Activated CD8-positive, alpha-beta T cell treated with anti-CD3 and anti-CD28 coated beads for 36 hours (primary cell): ENCODE data around the gene PRRC2A. TPM values are rescaled to one million over a fixed set of nuclear protein-coding genes. Genes with fewer than 3 reads are reported as not detected.
A peak's percentile ranks its signal among the peaks of the same experiment; 100 is the strongest.

Source experiments
- ATAC-seq: fragments of 200-7000 bp; cut with Tn5 transposase; one replicate; pipeline ENCODE4 v1.10.0; 2021; ENCODE audit warnings: mild to moderate bottlenecking, moderate library complexity
- CTCF ChIA-PET: fragments of 350-600 bp; sonication (Branson Sonifier 250); formaldehyde crosslinking; loops from one replicate; lab custom pipeline; 2021; ENCODE audit warnings: antibody characterized with exemption; lab: Charles Lee
- POLR2A ChIA-PET: fragments of 350-600 bp; sonication (Branson Sonifier 250); formaldehyde crosslinking; loops from one replicate; lab custom pipeline; 2021; ENCODE audit warnings: antibody characterized with exemption; lab: Charles Lee
- DNase-seq: peaks from one replicate; pipeline ENCODE4 v3.0.0-alpha.2; 2020
- H3K27ac Mint-ChIP-seq: one replicate; pipeline ENCODE4 v1.8.0; 2021; ENCODE audit warnings: mild to moderate bottlenecking, mixed read lengths
- H3K27me3 Mint-ChIP-seq: one replicate; pipeline ENCODE4 v1.8.0; 2021; ENCODE audit warnings: mixed read lengths
- H3K36me3 Mint-ChIP-seq: one replicate; pipeline ENCODE4 v1.8.0; 2021; ENCODE audit warnings: low read depth, mixed read lengths
- H3K4me1 Mint-ChIP-seq: one replicate; pipeline ENCODE4 v1.8.0; 2021; ENCODE audit warnings: low read depth, mixed read lengths
- H3K4me3 Mint-ChIP-seq: one replicate; pipeline ENCODE4 v1.8.0; 2021; ENCODE audit warnings: mild to moderate bottlenecking, moderate library complexity, mixed read lengths
- H3K9me3 Mint-ChIP-seq: one replicate; pipeline ENCODE4 v1.8.0; 2021; ENCODE audit warnings: mixed read lengths
- intact Hi-C: fragments of 100-400 bp; cut with micrococcal nuclease; formaldehyde crosslinking; loops from one replicate; pipeline ENCODE4 v1.10.0; 2022
- total RNA-seq, 2 experiments: library from RNA; stranded (reverse); gene quantifications; one replicate each; pipeline ENCODE4 v1.2.3, GENCODE V29; 2021
- TF ChIP-seq, protein P1 (sequence below): fragments of 200-600 bp; IDR thresholded peaks from one replicate; pipeline ENCODE4 v1.8.0; 2022; ENCODE audit warnings: antibody characterized with exemption, mild to moderate bottlenecking

Gene PRRC2A
- total RNA-seq, 2 experiments from 2014 or later = 257 to 262 TPM

- Mint-ChIP-seq H3K27ac (no peak overlapping the region), H3K4me3 (no peak overlapping the region), H3K4me1 (peaks cover 8% of the 10 kb centered on the region), H3K9me3 (no peaks in the 10 kb centered on the region), H3K27me3 (no peaks in the 10 kb centered on the region), H3K36me3 (no peaks in the 10 kb centered on the region)
- intact Hi-C loops = no loop called here
- TF ChIP-seq, protein P1, sequence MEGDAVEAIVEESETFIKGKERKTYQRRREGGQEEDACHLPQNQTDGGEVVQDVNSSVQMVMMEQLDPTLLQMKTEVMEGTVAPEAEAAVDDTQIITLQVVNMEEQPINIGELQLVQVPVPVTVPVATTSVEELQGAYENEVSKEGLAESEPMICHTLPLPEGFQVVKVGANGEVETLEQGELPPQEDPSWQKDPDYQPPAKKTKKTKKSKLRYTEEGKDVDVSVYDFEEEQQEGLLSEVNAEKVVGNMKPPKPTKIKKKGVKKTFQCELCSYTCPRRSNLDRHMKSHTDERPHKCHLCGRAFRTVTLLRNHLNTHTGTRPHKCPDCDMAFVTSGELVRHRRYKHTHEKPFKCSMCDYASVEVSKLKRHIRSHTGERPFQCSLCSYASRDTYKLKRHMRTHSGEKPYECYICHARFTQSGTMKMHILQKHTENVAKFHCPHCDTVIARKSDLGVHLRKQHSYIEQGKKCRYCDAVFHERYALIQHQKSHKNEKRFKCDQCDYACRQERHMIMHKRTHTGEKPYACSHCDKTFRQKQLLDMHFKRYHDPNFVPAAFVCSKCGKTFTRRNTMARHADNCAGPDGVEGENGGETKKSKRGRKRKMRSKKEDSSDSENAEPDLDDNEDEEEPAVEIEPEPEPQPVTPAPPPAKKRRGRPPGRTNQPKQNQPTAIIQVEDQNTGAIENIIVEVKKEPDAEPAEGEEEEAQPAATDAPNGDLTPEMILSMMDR = no peak
- POLR2A ChIA-PET = interaction anchor here (0.6 kb wide), 2 partner anchors 9 to 382 kb away, joined by 3 to 4 read pairs; no protein-coding TSS in a partner anchor
- CTCF ChIA-PET = interaction anchor here (0.9 to 38.9 kb wide), 4 partner anchors 9 to 115 kb away, joined by 5 to 2542 read pairs (median 68); partner anchors contain the start of genes ATP6V1G2, DDX39B, LST1 and LTA
- ATAC-seq = no peak
- no peak for DNase-seq
Measured at GRCh38 chr6:31609519-31610406, 10.8 kb upstream of the PRRC2A start.

GRCh38 chr6:31610968-31611367 is 9.5 kb upstream of the PRRC2A start:
- Mint-ChIP-seq H3K4me1 (peaks cover 20% of the 10 kb centered on the region), H3K27me3 (no peaks in the 10 kb centered on the region), H3K9me3 (no peaks in the 10 kb centered on the region), H3K36me3 (peaks cover 1% of the 10 kb centered on the region), H3K27ac (no peak overlapping the region), H3K4me3 (no peak overlapping the region)
- POLR2A ChIA-PET = interaction anchor here (0.8 to 1.8 kb wide), 3 partner anchors 24 to 70 kb away, joined by 3 to 4 read pairs (median 3); partner anchors contain the start of gene BAG6
- DNase-seq (no peak), ATAC-seq (no peak)
- CTCF ChIA-PET = interaction anchor here (0.7 to 38.9 kb wide), 3 partner anchors 16 to 118 kb away, joined by 3 to 2542 read pairs (median 132); partner anchors contain the start of genes ATP6V1G2, DDX39B, LST1 and LTA
- intact Hi-C loops = no loop called here
- TF ChIP-seq, protein P1 = no peak

DNA sequence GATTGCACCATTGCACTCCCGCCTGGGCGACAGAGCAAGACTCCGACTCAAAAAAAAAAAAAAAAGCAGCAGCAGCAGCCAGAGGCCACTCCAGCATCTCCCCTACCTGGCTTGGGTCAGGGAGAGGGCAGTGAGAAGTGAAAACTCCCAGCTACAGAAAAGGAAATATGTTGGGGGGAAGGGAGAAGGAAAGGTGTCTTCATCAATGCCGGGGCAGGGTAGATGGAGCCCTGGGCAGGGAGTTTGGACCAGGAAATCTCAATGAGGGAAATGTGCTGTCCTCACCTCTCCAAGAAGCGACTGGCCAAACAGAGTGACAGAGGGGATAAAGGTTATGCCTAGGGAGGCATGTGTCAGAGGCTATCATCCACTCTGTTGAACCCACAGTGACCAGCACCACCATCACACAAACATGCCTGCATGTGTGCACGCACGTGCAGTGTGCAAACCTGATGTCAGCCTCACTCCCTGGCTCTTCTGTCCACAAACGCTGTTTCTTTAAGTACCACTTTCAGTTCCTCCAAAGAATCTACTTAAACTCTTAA is 6.4 kb upstream of the PRRC2A start:
- no peak overlapping the region for H3K4me3 Mint-ChIP-seq
- ChIA-PET POLR2A (interaction anchor here (0.7 to 2.9 kb wide), 3 partner anchors 15 to 73 kb away, joined by 3 to 9 read pairs (median 3); no protein-coding TSS in a partner anchor), CTCF (interaction anchor here (0.9 to 11.2 kb wide), 3 partner anchors 19 to 68 kb away, joined by 3 to 132 read pairs (median 12); partner anchors contain the start of genes ATP6V1G2 and NCR3)
- TF ChIP-seq, protein P1 = no peak
- DNase-seq (no peak), ATAC-seq (no peak)
- no peak overlapping the region for H3K27ac Mint-ChIP-seq
- H3K9me3 Mint-ChIP-seq = no peaks in the 10 kb centered on the region
- intact Hi-C loops = no loop called here
- peaks cover 22% of the 10 kb centered on the region for H3K36me3 Mint-ChIP-seq
- H3K27me3 Mint-ChIP-seq = no peaks in the 10 kb centered on the region
- H3K4me1 Mint-ChIP-seq = peaks cover 39% of the 10 kb centered on the region

GRCh38 chr6:31614684-31615578 is 5.6 kb upstream of the PRRC2A start, which contains the start of gene AIF1:
TSS of gene AIF1 (plus strand) at chr6:31615234. CDS start at chr6:31615330, 96 bp downstream.
- POLR2A ChIA-PET = interaction anchor here (0.7 to 5.1 kb wide), 8 partner anchors 16 to 192 kb away, joined by 3 to 18 read pairs (median 3); partner anchors contain the start of genes BAG6, LSM2 and MICB
- DNase-seq (no peak), ATAC-seq (no peak)
- Mint-ChIP-seq H3K4me3 (peak within 1 kb of the TSS; percentile 95), H3K27ac (peak within 1 kb of the TSS; percentile 96), H3K36me3 (peaks cover 28% of the 10 kb centered on the region), H3K27me3 (no peaks in the 10 kb centered on the region), H3K9me3 (no peaks in the 10 kb centered on the region), H3K4me1 (peaks cover 43% of the 10 kb centered on the region)
- TF ChIP-seq, protein P1 = no peak
- intact Hi-C loops = no loop called here
- CTCF ChIA-PET = interaction anchor here (0.9 to 11.2 kb wide), 5 partner anchors 19 to 69 kb away, joined by 3 to 132 read pairs (median 5); partner anchors contain the start of genes ATP6V1G2, NCR3 and TNF
